Retinal pigment epithelial cell (primary cell): ENCODE data around the gene FSTL4.

Experiments
- DNase-seq: peaks from one replicate; pipeline ENCODE4 v3.0.0-alpha.2; 2010; ENCODE audit warnings: low read depth
- H3K4me3 ChIP-seq: 2 replicates; pipeline ENCODE4 v1.5.1; 2011; ENCODE audit warnings: mild to moderate bottlenecking, low read length, control low read depth, moderate library complexity
- CTCF ChIP-seq: conservative IDR thresholded peaks from 2 replicates; pipeline ENCODE4 v1.5.1; 2011; ENCODE audit warnings: low read depth, low read length, control low read depth, inconsistent platforms

Gene FSTL4

GRCh38 chr5:133344266-133344665, 268.1 kb downstream of the FSTL4 start:
- no peak overlapping the region for H3K4me3 ChIP-seq
- no peak for DNase-seq
- TF ChIP-seq CTCF, result no peak

DNA sequence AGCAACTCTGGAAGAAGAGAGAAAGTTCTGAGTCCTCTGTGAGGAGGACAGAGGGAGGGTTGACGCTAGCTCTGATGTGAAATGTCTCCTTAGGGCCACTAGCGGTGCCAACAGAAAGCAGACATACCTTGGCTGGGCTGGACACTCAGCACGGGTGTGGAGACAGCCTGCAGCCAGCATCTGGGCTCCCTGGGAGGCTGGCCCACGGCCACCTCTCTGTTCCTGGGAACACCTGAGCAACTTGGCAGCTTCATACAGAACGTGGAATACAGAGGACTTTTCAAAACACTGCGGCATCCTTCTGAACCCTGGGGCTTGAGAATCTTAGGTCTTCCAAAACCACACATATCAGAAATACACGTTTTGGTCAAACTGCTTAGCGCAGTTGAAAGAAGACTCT, 269.1 kb downstream of the FSTL4 start:
- no peak for TF ChIP-seq CTCF
- no peak for DNase-seq

GRCh38 chr5:133341915-133342710, 270.2 kb downstream of the FSTL4 start:
- DNase-seq, result no peak
- TF ChIP-seq CTCF, result no peak
- no peak overlapping the region for H3K4me3 ChIP-seq

More for the DNA sequence above, 269.1 kb downstream of the FSTL4 start:
- H3K4me3 ChIP-seq, result no peak overlapping the region

GRCh38 chr5:133341296-133341695, 271.0 kb downstream of the FSTL4 start:
- no peak for TF ChIP-seq CTCF
- no peak overlapping the region for H3K4me3 ChIP-seq
- DNase-seq, result no peak

DNA sequence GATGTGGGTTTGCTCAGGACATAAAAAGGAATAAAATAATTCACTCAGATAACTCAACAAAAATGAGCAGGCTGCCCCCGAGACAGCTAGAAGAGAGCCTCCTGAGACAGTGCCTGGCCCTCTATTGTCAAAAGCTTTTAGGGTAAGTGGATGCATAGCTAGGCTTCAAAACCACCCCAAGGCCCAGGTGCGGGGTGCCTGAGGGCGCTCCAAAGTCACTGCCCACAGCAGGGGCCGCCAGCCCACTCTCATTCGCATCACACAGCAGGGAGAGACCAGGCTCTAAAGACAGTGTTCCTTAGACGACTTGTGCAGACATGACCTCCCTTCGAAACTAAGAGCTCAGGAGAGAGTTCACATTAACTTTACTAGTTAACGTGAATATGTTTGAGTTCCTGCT, 271.5 kb downstream of the FSTL4 start:
- TF ChIP-seq CTCF, result no peak
- no peak for DNase-seq
- no peak overlapping the region for H3K4me3 ChIP-seq

- TF ChIP-seq CTCF, result no peak
- no peak overlapping the region for H3K4me3 ChIP-seq
- no peak for DNase-seq
These were observed 272.2 kb downstream of the FSTL4 start for GRCh38 chr5:133340002-133340755.
